Activated T-helper 2 cell treated with anti-CD3 and anti-CD28 coated beads, Interferon-gamma antibody, Interleukin-2, Interleukin-4, amounts not matched to agents 10 μg/mL and 5 μg/mL and 100 μg/mL, durations not matched to agents 14 hours and 24 hours and 36 hours (primary cell): ENCODE data around the gene TMEM45A. TPM values are rescaled to one million over a fixed set of nuclear protein-coding genes. Genes with fewer than 3 reads are reported as not detected.
"Not testable (repeated sequence)": the region's sequence is repeated elsewhere in the genome, so short reads cannot be mapped to it uniquely, and the experiment has no call there.

Experiments
- DNase-seq: peaks from one replicate; pipeline ENCODE4 v3.0.0; 2021; ENCODE audit warnings: low spot score
- H3K27ac Mint-ChIP-seq: one replicate; pipeline ENCODE4 v1.8.0; 2021; ENCODE audit warnings: mixed read lengths
- H3K27me3 Mint-ChIP-seq: one replicate; pipeline ENCODE4 v1.8.0; 2021; ENCODE audit warnings: low read depth, mixed read lengths
- H3K36me3 Mint-ChIP-seq: one replicate; pipeline ENCODE4 v1.8.0; 2021; ENCODE audit warnings: low read depth, mixed read lengths
- H3K4me1 Mint-ChIP-seq: one replicate; pipeline ENCODE4 v1.8.0; 2021; ENCODE audit warnings: low read depth, mixed read lengths
- H3K4me3 Mint-ChIP-seq: one replicate; pipeline ENCODE4 v1.8.0; 2021; ENCODE audit warnings: low read depth, mild to moderate bottlenecking, moderate library complexity, mixed read lengths
- H3K9me3 Mint-ChIP-seq: one replicate; pipeline ENCODE4 v1.8.0; 2021; ENCODE audit warnings: mixed read lengths
- intact Hi-C: fragments of 100-400 bp; cut with micrococcal nuclease; formaldehyde crosslinking; loops from one replicate; pipeline ENCODE4 v1.15.1; 2023
- total RNA-seq: library from RNA; stranded (reverse); gene quantifications from 2 replicates; pipeline ENCODE4 v1.2.3, GENCODE V29; 2022

Gene TMEM45A
- total RNA-seq, 1 donor from 2014 or later, result 0.96 TPM

DNA sequence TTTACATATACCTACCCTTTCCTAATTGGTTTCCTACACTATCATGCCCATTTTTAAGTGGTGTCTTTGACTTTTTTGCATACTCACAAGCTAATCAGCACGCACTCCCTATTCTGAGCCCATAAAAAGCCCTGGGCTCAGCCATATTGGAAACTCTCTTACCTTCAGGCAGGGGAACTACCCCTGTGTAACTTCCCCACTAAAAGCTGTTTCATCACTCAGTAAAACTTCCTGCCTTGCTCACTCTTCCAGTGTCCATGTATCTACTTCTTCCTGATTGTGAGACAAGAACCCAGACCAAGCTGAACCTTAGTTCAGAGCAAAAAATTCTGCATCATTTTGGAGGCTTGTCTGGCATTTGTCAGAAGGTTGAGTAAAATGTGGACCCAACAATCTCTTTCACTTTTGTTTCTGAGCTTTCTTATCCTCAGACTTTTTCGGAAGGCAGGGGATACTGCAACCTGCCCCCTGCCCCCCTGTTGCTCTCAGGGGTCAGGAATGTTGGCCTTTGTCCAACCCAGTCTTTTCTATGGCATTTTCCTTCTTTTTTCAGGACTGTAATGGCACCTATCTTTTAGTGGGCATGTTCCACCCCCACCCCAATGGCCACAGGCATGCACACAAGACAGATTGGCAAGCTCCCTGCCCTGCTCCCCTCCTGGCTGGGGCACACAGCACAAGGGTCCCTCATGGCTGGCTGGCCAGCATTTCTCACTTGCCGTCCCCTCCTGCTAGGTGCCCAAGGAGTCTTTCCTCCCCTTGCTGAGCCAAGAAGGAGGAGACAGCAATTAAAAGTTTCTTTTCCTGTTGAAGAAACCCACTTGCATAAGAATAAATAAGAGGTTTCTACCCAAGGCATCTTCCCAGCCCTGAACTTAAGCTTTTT lies 26.3 kb upstream of the TMEM45A start:
- peaks cover 7% of the 10 kb centered on the region for H3K4me1 Mint-ChIP-seq
- peaks cover 4% of the 10 kb centered on the region for H3K27me3 Mint-ChIP-seq
- no peak for DNase-seq
- peak overlapping the region; percentile 53 for H3K27ac Mint-ChIP-seq
- no peaks in the 10 kb centered on the region for H3K36me3 Mint-ChIP-seq
- intact Hi-C loops, result loop anchor here (10.0 kb wide), 1 partner anchor 269 kb away; no protein-coding TSS in a partner anchor
- H3K9me3 Mint-ChIP-seq, result peaks cover 11% of the 10 kb centered on the region
- H3K4me3 Mint-ChIP-seq, result no peak overlapping the region

- H3K36me3 Mint-ChIP-seq, result no peaks in the 10 kb centered on the region
- H3K4me1 Mint-ChIP-seq, result peaks cover 7% of the 10 kb centered on the region
- peaks cover 11% of the 10 kb centered on the region for H3K9me3 Mint-ChIP-seq
- no peak overlapping the region for H3K4me3 Mint-ChIP-seq
- H3K27ac Mint-ChIP-seq, result no peak overlapping the region
- peaks cover 1% of the 10 kb centered on the region for H3K27me3 Mint-ChIP-seq
- intact Hi-C loops, result loop anchor here (10.0 kb wide), 1 partner anchor 268 kb away; no protein-coding TSS in a partner anchor
- DNase-seq, result no peak
These were observed 25.3 kb upstream of the TMEM45A start for GRCh38 chr3:100467133-100467532.

GRCh38 chr3:100468676-100469075 lies 23.7 kb upstream of the TMEM45A start:
- intact Hi-C loops, result loop anchor here (10.0 kb wide), 1 partner anchor 266 kb away; no protein-coding TSS in a partner anchor
- no peak overlapping the region for H3K27ac Mint-ChIP-seq
- DNase-seq, result no peak
- H3K36me3 Mint-ChIP-seq, result no peaks in the 10 kb centered on the region
- H3K4me3 Mint-ChIP-seq, result no peak overlapping the region
- H3K4me1 Mint-ChIP-seq, result peaks cover 7% of the 10 kb centered on the region
- peaks cover 1% of the 10 kb centered on the region for H3K27me3 Mint-ChIP-seq
- H3K9me3 Mint-ChIP-seq, result peaks cover 11% of the 10 kb centered on the region

GRCh38 chr3:100470951-100471350 lies 21.5 kb upstream of the TMEM45A start:
- no peaks in the 10 kb centered on the region for H3K36me3 Mint-ChIP-seq
- H3K4me1 Mint-ChIP-seq, result peaks cover 4% of the 10 kb centered on the region
- no peak for DNase-seq
- peaks cover 1% of the 10 kb centered on the region for H3K27me3 Mint-ChIP-seq
- no peak overlapping the region for H3K27ac Mint-ChIP-seq
- peaks cover 11% of the 10 kb centered on the region for H3K9me3 Mint-ChIP-seq
- no peak overlapping the region for H3K4me3 Mint-ChIP-seq
- intact Hi-C loops, result no loop called here

DNA sequence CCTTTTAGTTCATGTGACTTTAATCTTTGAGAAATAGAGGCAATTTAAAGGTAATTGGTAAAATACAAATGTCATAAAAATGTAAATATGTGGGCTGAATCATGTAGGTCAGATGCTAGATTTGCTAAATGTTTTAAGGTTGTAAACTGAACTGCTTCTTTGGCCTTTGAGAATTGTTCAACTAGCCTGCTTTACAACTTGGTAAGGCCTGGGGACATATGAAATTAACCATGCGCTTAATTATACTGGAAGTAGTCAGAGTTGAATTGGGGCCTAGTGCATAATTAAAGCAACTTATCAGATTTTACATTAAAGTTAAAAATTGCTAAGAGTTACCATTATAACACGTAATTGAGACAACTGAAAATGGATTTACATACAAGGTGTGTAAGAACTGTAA lies 21.0 kb upstream of the TMEM45A start:
- Mint-ChIP-seq H3K36me3 (no peaks in the 10 kb centered on the region), H3K9me3 (peaks cover 11% of the 10 kb centered on the region), H3K4me3 (no peak overlapping the region), H3K27me3 (peaks cover 1% of the 10 kb centered on the region), H3K27ac (no peak overlapping the region), H3K4me1 (no peaks in the 10 kb centered on the region)
- DNase-seq, result no peak
- intact Hi-C loops, result no loop called here

DNA sequence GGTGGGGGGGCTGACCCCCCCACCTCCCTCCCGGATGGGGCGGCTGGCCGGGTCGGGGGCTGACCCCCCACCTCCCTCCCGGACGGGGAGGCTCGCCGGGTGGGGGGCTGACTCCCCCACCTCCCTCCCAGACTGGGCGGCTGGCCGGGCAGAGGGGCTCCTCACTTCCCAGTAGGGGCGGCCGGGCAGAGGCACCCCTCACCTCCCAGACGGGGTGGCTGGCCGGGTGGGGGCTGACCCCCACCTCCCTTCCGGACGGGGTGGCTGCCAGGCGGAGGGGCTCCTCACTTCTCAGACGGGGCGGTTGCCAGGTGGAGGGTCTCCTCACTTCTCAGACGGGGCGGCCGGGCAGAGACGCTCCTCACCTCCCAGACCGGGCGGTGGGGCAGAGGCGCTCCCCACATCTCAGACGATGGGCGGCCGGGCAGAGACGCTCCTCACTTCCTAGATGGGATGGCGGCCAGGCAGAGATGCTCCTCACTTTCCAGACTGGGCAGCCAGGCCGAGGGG lies 14.5 kb upstream of the TMEM45A start:
- H3K36me3 Mint-ChIP-seq, H3K27ac Mint-ChIP-seq, H3K9me3 Mint-ChIP-seq: not testable (repeated sequence)

DNA sequence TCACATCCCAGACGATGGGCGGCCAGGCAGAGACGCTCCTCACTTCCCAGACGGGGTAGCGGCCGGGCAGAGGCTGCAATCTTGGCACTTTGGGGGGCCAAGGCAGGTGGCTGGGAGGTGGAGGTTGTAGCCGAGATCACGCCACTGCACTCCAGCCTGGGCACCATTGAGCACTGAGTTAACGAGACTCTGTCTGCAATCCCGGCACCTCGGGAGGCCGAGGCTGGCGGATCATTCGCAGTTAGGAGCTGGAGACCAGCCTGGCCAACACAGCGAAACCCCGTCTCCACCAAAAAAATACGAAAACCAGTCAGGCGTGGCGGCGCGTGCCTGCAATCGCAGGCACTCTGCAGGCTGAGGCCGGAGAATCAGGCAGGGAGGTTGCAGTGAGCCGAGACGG lies 13.9 kb upstream of the TMEM45A start:
- H3K36me3 Mint-ChIP-seq, H3K27ac Mint-ChIP-seq, H3K4me3 Mint-ChIP-seq, intact Hi-C loops, H3K27me3 Mint-ChIP-seq, H3K4me1 Mint-ChIP-seq, H3K9me3 Mint-ChIP-seq, DNase-seq: not testable (repeated sequence)

More for the DNA sequence above, 14.5 kb upstream of the TMEM45A start:
- H3K4me1 Mint-ChIP-seq, intact Hi-C loops, H3K27me3 Mint-ChIP-seq, DNase-seq, H3K4me3 Mint-ChIP-seq: not testable (repeated sequence)

GRCh38 chr3:100480081-100480480 lies 12.3 kb upstream of the TMEM45A start:
- Mint-ChIP-seq H3K9me3 (no peaks in the 10 kb centered on the region), H3K36me3 (no peaks in the 10 kb centered on the region), H3K4me3 (no peak overlapping the region), H3K4me1 (no peaks in the 10 kb centered on the region), H3K27me3 (peaks cover 13% of the 10 kb centered on the region), H3K27ac (no peak overlapping the region)
- intact Hi-C loops, result no loop called here
- DNase-seq, result no peak

GRCh38 chr3:100482176-100482575 lies 10.2 kb upstream of the TMEM45A start:
- H3K4me3 Mint-ChIP-seq, result no peak overlapping the region
- H3K9me3 Mint-ChIP-seq, result no peaks in the 10 kb centered on the region
- intact Hi-C loops, result no loop called here
- DNase-seq, result no peak
- H3K36me3 Mint-ChIP-seq, result no peaks in the 10 kb centered on the region
- H3K4me1 Mint-ChIP-seq, result no peaks in the 10 kb centered on the region
- peaks cover 21% of the 10 kb centered on the region for H3K27me3 Mint-ChIP-seq
- no peak overlapping the region for H3K27ac Mint-ChIP-seq

DNA sequence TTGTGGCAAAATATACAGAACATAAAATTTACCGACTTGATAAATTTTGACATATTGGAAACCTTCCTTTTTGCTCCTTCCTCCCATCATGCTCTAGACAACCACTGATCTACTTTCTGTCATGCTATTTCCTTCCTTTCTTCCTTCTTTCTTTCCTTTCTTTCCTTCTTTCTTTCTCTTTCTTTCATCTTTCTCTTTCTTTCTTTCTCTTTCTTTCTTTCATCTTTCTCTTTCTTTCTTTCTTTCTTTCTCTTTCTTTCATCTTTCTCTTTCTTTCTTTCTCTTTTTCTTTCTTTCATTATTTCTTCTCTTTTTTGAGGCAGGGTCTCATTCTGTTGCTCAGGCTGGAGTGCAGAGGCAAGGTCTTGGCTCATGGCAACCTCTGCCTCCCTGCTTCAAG lies 8.9 kb upstream of the TMEM45A start:
- H3K27me3 Mint-ChIP-seq, result peaks cover 23% of the 10 kb centered on the region
- intact Hi-C loops, result no loop called here
- H3K4me1 Mint-ChIP-seq, result no peaks in the 10 kb centered on the region
- no peak for DNase-seq
- no peak overlapping the region for H3K4me3 Mint-ChIP-seq
- H3K9me3 Mint-ChIP-seq, result no peaks in the 10 kb centered on the region
- H3K36me3 Mint-ChIP-seq, result no peaks in the 10 kb centered on the region
- H3K27ac Mint-ChIP-seq, result no peak overlapping the region

GRCh38 chr3:100486808-100487207 lies 5.6 kb upstream of the TMEM45A start:
- Mint-ChIP-seq H3K4me3 (no peak overlapping the region), H3K36me3 (no peaks in the 10 kb centered on the region), H3K4me1 (peaks cover 1% of the 10 kb centered on the region), H3K27ac (no peak overlapping the region), H3K9me3 (no peaks in the 10 kb centered on the region), H3K27me3 (peaks cover 38% of the 10 kb centered on the region)
- DNase-seq, result no peak
- intact Hi-C loops, result no loop called here

DNA sequence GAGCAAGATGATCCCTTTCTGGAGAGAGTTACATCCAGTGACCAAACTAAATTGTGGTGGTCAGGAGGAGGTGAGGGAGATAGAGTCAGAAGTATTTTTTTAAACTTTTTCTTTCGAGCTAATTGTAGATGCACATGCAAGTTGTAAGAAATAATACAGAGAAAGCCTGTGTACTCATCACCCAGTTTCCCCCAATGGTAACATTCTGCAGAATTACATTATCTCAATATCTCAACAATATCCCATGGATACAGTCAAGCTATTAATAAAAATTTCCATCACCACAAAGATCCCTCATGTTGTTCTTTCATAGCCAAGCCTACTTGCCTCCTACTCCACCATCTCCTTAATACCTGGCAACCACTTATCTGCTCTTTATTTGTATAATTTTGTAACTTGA lies 3.3 kb upstream of the TMEM45A start:
- Mint-ChIP-seq H3K27me3 (peaks cover 38% of the 10 kb centered on the region), H3K27ac (no peak overlapping the region), H3K4me3 (no peak overlapping the region), H3K9me3 (no peaks in the 10 kb centered on the region), H3K36me3 (no peaks in the 10 kb centered on the region), H3K4me1 (peaks cover 8% of the 10 kb centered on the region)
- no peak for DNase-seq
- intact Hi-C loops, result no loop called here

- Mint-ChIP-seq H3K27ac (no peak overlapping the region), H3K9me3 (no peaks in the 10 kb centered on the region), H3K36me3 (no peaks in the 10 kb centered on the region), H3K4me1 (peaks cover 7% of the 10 kb centered on the region), H3K4me3 (no peak overlapping the region), H3K27me3 (peaks cover 19% of the 10 kb centered on the region)
- no peak for DNase-seq
- intact Hi-C loops, result no loop called here
These were observed 4.4 kb downstream of the TMEM45A start for GRCh38 chr3:100496711-100497261.
